ENCODE data around the gene SERPINB7.

DNA sequence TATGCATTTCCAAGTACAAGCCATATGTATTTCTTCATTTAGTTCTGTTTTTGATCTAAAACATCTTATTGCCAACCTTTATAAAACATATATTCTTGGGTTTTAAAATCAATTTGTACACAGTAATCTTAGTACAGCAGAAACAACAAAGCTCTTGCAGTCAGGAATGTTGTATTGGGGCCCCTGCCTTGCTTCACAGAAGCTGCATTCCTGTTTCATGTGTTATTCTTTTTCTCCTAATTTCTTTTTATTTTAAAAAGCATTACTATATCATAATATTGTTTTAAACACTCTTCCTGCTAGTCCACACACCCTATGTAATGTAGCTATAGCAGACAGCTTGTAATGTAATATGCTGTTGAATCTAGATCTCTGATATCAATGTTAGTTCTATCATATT lies 24.0 kb downstream of the SERPINB7 start:
- TF ChIP-seq, protein P1, sequence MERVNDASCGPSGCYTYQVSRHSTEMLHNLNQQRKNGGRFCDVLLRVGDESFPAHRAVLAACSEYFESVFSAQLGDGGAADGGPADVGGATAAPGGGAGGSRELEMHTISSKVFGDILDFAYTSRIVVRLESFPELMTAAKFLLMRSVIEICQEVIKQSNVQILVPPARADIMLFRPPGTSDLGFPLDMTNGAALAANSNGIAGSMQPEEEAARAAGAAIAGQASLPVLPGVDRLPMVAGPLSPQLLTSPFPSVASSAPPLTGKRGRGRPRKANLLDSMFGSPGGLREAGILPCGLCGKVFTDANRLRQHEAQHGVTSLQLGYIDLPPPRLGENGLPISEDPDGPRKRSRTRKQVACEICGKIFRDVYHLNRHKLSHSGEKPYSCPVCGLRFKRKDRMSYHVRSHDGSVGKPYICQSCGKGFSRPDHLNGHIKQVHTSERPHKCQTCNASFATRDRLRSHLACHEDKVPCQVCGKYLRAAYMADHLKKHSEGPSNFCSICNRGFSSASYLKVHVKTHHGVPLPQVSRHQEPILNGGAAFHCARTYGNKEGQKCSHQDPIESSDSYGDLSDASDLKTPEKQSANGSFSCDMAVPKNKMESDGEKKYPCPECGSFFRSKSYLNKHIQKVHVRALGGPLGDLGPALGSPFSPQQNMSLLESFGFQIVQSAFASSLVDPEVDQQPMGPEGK (CRISPR knock-in tag; IDR thresholded peaks at IDR 0.05; ENCODE audit: borderline replicate concordance): no peak
- TF ChIP-seq ZNF70 (CRISPR knock-in tag; IDR thresholded peaks at IDR 0.05) (no peak), RARB (CRISPR knock-in tag; IDR thresholded peaks at IDR 0.05) (no peak), ISL1 (CRISPR knock-in tag; IDR thresholded peaks at IDR 0.05) (no peak), ARNTL (CRISPR knock-in tag; IDR thresholded peaks at IDR 0.05; ENCODE audit: borderline replicate concordance, low read depth) (no peak), CSDC2 (CRISPR knock-in tag; IDR thresholded peaks at IDR 0.05) (no peak), ZFP3 (CRISPR knock-in tag; IDR thresholded peaks at IDR 0.05) (no peak), PPARA (CRISPR knock-in tag; IDR thresholded peaks at IDR 0.05; ENCODE audit: borderline replicate concordance) (no peak)
- TF ChIP-seq, protein P2, sequence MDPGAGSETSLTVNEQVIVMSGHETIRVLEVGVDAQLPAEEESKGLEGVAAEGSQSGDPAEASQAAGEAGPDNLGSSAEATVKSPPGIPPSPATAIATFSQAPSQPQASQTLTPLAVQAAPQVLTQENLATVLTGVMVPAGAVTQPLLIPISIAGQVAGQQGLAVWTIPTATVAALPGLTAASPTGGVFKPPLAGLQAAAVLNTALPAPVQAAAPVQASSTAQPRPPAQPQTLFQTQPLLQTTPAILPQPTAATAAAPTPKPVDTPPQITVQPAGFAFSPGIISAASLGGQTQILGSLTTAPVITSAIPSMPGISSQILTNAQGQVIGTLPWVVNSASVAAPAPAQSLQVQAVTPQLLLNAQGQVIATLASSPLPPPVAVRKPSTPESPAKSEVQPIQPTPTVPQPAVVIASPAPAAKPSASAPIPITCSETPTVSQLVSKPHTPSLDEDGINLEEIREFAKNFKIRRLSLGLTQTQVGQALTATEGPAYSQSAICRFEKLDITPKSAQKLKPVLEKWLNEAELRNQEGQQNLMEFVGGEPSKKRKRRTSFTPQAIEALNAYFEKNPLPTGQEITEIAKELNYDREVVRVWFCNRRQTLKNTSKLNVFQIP (CRISPR knock-in tag; IDR thresholded peaks at IDR 0.05; ENCODE audit: borderline replicate concordance, low read depth): no peak
- TF ChIP-seq, protein P3, sequence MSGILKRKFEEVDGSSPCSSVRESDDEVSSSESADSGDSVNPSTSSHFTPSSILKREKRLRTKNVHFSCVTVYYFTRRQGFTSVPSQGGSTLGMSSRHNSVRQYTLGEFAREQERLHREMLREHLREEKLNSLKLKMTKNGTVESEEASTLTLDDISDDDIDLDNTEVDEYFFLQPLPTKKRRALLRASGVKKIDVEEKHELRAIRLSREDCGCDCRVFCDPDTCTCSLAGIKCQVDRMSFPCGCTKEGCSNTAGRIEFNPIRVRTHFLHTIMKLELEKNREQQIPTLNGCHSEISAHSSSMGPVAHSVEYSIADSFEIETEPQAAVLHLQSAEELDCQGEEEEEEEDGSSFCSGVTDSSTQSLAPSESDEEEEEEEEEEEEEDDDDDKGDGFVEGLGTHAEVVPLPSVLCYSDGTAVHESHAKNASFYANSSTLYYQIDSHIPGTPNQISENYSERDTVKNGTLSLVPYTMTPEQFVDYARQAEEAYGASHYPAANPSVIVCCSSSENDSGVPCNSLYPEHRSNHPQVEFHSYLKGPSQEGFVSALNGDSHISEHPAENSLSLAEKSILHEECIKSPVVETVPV (CRISPR knock-in tag; IDR thresholded peaks at IDR 0.05): no peak
